ENCODE measurements around the gene KIAA0825. TPM values are rescaled to one million over a fixed set of nuclear protein-coding genes. Genes with fewer than 3 reads are reported as not detected.

KIAA0825 gene
- polyA plus RNA-seq, 3 donors: 0.56 to 1.3 (median 0.89) TPM

DNA sequence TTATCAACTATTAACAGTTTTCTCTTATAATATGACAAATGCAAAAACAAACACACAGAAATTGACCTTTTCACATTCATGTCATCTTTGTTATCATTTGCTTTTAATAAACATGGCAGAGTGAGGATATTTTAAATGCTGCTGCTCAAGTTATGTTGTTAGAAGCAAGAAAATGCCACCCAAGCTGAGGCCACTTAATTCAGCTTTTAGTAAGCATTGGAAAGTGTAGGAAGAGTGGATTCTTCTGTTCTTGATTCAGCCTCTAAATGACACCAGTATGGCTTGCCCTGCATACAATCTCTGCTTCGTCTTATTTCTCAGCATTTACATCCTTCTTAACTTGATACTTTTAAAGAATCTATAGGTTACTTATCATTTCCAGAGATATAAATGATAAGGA lies 456.6 kb downstream of the KIAA0825 start:
- TF ChIP-seq CTCF (IDR thresholded peaks at IDR 0.05): no peak
- Mint-ChIP-seq H3K27me3 (ENCODE audit: low read depth in 3 of 3) (peaks cover 0 to 2% (median 1%) of the 10 kb centered on the region in 3 donors), H3K9me3 (peaks cover 0 to 12% (median 0%) of the 10 kb centered on the region in 7 donors), H3K4me1 (no peaks in the 10 kb centered on the region), H3K4me3 (no peak overlapping the region), H3K27ac (no peak overlapping the region), H3K36me3 (no peaks in the 10 kb centered on the region)
- Histone ChIP-seq H4K20me1 (ENCODE audit: insufficient read depth, low read length) (no peaks in the 10 kb centered on the region), H3K4me2 (replicated peaks; ENCODE audit: extremely low read depth, low read length, poor library complexity, severe bottlenecking) (no peak overlapping the region), H3K79me2 (ENCODE audit: insufficient read depth, low read length) (no peaks in the 10 kb centered on the region), H3K9ac (ENCODE audit: insufficient read depth, low read length, poor library complexity, severe bottlenecking) (no peak overlapping the region), H3K9me3 (replicated peaks in 1 of 2; ENCODE audit: control insufficient read depth in 1 of 2, insufficient read depth in 1 of 2, low read length in 2 of 2) (no peaks in the 10 kb centered on the region), H3K27ac (ENCODE audit: low read depth in 1 of 2, low read length in 2 of 2) (no peak overlapping the region), H3K27me3 (ENCODE audit: control insufficient read depth in 2 of 2, insufficient read depth in 2 of 2, low read length in 2 of 2) (no peaks in the 10 kb centered on the region), H3K4me1 (ENCODE audit: control insufficient read depth in 1 of 2, insufficient read depth in 2 of 2, low read length in 2 of 2) (no peaks in the 10 kb centered on the region), H3K4me3 (replicated peaks in 1 of 3; ENCODE audit: low read depth in 2 of 3, low read length in 3 of 3) (no peak overlapping the region), H2AFZ (ENCODE audit: insufficient read depth, low read depth, low read length, poor library complexity, severe bottlenecking) (no peak overlapping the region), H3K36me3 (replicated peaks in 1 of 2; ENCODE audit: control insufficient read depth in 1 of 2, insufficient read depth in 2 of 2, low read length in 2 of 2) (no peaks in the 10 kb centered on the region)
- intact Hi-C loops (cut with micrococcal nuclease): no loop called here
- DNase-seq: no peak
- WGBS (ENCODE audit: insufficient coverage): no CpG with 5 or more reads among the region's 1 CpG

GRCh38 chr5:94159144-94159543 lies 459.3 kb downstream of the KIAA0825 start:
- Mint-ChIP-seq H3K4me3 (no peak overlapping the region), H3K4me1 (no peaks in the 10 kb centered on the region), H3K27ac (no peak overlapping the region), H3K36me3 (no peaks in the 10 kb centered on the region), H3K27me3 (ENCODE audit: low read depth in 3 of 3) (peaks cover 0 to 1% (median 0%) of the 10 kb centered on the region in 3 donors), H3K9me3 (peaks cover 0 to 2% (median 0%) of the 10 kb centered on the region in 7 donors)
- H3K36me3 ChIP-seq (replicated peaks in 1 of 2; ENCODE audit: control insufficient read depth in 1 of 2, insufficient read depth in 2 of 2, low read length in 2 of 2): no peaks in the 10 kb centered on the region
- no peaks in the 10 kb centered on the region for H3K9me3 ChIP-seq (replicated peaks in 1 of 2; ENCODE audit: control insufficient read depth in 1 of 2, insufficient read depth in 1 of 2, low read length in 2 of 2)
- no peaks in the 10 kb centered on the region for H3K79me2 ChIP-seq (ENCODE audit: insufficient read depth, low read length)
- H3K9ac ChIP-seq (ENCODE audit: insufficient read depth, low read length, poor library complexity, severe bottlenecking): no peak overlapping the region
- no peak overlapping the region for H3K27ac ChIP-seq (ENCODE audit: low read depth in 1 of 2, low read length in 2 of 2)
- no peaks in the 10 kb centered on the region for H4K20me1 ChIP-seq (ENCODE audit: insufficient read depth, low read length)
- no peak overlapping the region for H3K4me2 ChIP-seq (replicated peaks; ENCODE audit: extremely low read depth, low read length, poor library complexity, severe bottlenecking)
- H3K4me1 ChIP-seq (ENCODE audit: control insufficient read depth in 1 of 2, insufficient read depth in 2 of 2, low read length in 2 of 2): no peaks in the 10 kb centered on the region
- H3K27me3 ChIP-seq (ENCODE audit: control insufficient read depth in 2 of 2, insufficient read depth in 2 of 2, low read length in 2 of 2): no peaks in the 10 kb centered on the region
- TF ChIP-seq CTCF (IDR thresholded peaks at IDR 0.05): no peak
- no peak overlapping the region for H2AFZ ChIP-seq (ENCODE audit: insufficient read depth, low read depth, low read length, poor library complexity, severe bottlenecking)
- intact Hi-C loops (cut with micrococcal nuclease): no loop called here
- DNase-seq: no peak
- no peak overlapping the region for H3K4me3 ChIP-seq (replicated peaks in 1 of 3; ENCODE audit: low read depth in 2 of 3, low read length in 3 of 3)
- no CpG with 5 or more reads among the region's 4 CpGs for WGBS (ENCODE audit: insufficient coverage)

All from CD14-positive monocyte (primary cell).